ENCODE measurements around the gene SKI.

Gene SKI

DNA sequence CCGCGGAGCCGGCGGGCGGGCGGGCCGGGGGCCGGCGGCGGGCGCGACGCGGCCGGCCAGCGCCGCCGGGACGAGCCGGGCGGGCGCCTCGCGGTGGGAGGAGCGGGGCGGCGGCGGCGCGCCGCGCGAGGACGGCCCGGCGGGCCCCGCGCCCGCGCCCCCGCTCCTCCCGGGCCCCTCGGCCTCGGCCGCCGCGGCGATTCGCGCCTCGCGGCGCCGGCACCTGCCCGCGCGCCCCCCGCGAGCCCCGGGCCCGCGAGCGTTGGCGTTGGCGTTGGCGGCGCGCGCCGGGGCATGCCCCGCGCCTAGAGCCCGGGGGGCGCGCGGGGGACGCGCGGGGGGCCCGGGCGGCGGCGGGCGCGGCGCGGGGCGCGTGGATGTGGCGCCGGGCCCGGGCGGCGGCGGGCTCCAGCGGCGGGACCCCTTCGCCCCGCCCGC, at the start of gene SKI:
SKI (plus strand) TSS at position 163 of the 438 bp plus-strand sequence. CDS start 448 bp downstream, outside the sequence.
- no peak for DNase-seq

DNA sequence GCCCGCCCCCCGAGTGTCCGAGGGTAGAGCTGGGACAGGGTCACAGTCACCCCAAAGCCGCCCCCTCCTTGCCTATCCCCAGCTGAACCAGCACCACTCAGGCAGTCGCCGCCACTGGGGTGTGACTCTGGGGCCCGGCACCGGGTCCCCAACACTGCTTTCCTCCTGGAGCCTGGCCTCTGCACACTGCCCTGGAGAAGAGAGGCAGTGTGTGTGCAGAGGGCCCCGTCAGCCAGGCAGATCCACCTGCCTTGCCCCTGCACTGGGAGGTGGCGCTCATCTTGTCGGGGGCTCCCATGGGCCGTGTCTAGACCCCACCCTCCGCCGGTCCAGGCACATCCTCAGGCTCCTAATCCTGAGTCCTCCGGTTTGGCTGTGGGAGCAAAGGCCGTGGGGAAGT, 49.2 kb upstream of the SKI start:
- DNase-seq = no peak

DNA sequence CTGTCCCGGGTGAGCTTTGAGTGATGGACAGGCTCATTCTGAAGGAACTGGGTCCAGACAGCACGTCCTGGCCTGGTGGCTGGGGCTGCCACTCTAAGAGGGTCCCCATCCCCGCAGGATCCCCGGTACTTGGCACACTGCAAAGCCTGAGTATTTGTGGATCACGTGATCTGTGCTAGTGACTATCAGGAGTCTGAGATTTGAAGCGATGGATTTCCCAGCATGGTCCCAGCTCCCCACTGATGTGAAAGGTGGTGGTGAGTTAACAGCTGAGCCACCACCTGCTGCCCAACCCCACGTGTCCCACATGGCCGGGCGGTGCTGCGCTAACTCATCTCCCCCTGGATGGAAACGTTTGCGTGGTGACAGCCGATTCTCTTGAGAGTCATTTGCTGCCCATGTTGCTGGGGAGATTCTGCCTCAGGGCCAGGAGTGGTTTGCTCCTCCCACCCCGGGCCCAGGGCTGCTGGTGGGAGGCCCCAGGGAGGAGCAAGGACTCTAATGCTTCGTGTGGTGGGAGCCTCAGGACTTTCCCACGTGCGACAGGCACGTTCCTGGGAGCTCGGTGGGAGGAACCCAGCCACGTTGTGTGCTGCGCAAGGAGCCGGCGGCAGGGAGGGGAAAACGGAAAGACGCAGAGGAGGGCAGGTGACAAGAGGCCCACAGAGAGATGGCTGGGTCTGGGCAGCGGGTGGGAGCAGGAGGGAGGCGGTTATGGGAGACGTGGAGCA, 48.7 kb upstream of the SKI start:
- peak in 1 of 2 experiments; percentile 47 for DNase-seq

DNA sequence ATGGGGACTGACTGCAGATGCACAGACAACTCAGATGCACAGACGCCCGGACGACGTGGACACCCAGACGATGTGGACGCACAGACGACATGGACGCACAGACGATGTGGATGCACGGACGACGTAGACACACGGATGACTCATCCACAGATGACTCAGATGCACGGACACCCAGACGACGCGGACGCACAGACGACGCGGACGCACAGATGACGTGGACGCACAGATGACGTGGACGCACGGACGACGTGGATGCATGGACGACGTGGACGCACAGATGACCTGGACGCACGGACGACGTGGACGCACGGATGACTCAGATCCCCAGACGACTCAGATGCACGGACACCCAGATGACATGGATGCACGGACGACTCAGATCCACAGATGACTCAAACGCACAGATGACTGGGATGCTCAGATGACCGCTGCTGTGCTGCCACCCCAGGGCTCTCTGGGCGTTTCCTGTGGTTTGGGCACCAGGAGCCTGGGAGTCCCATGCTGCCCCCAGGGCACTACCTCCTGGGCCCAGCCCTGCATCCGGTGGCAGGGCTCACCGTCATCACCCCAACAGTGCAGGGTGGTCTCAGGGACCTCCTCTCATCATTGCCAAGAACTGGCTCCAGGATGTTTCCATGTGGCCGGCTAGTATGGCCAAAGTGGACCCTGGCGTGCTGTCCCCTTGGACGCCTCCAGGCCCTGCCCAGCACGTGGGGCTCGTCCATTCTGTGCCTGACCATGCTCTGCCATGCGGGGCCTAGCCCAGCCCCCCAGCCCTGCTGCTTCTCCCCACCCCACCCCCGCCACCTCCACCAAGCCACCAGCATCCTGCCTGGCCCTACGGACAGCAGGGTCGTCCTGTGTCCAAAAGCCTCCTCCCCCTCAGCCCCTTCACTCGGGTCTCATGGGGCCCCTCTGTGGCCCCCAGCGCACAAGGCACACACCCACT, 47.5 kb upstream of the SKI start:
- no peak for DNase-seq

DNA sequence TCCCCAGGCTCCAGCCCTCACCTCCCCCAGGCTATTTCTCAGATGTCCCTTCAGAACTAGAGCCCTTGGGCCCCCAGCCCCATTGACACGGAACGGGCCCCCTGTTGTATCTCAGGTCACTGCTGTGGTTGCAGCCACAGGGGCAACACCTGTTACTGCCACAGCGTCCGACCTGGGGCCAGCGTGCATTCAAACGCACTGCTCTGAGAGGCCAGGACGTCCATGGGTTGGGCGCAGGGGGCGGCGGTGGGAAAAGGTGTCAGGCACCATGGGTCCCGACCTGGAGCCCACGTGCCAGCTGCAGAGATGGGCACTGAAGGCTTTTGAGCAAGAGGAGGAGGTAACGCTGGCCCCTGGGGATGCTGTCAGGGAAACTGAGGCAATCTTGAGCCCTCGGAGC, 46.8 kb upstream of the SKI start:
- no peak for DNase-seq

DNA sequence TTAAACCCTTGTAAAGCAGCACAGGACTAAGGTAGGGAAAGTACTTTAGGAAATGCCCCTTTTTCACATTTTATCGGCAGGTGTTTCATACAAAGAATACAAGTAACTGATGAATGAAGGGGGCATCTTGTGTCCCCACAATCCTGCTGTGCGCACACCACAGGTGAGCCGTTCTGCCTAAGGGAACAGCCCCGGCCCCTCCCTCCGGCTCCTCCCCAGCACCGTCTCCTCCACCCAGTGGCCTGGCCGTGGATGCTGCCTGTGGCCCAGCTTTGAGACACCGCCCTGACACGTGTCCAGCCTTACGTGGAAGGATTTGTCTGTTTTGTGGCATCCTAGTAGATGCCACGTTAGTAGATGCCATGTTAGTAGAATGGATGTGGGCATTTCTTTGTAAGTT, 46.4 kb upstream of the SKI start:
- no peak for DNase-seq

DNA sequence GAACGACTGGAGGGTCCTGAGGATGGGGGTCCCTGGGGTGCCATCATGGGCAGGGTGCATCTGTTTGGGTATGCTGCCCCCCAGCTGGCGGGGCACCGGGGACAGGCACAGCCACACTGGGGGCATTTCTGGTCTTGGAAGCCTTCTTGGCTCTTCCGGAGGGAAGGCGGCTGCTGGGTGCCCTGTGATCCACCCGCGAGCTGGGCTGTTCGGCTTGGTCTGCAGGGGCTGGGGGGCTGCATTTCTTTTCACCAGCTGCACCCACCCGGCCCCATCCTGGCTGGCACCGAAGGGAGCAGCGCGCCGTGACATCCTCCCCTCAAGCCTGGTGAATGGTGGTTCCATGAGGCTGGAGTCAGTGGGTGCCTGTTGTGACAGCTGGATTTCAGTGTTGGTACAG, 45.7 kb upstream of the SKI start:
- DNase-seq = no peak

DNA sequence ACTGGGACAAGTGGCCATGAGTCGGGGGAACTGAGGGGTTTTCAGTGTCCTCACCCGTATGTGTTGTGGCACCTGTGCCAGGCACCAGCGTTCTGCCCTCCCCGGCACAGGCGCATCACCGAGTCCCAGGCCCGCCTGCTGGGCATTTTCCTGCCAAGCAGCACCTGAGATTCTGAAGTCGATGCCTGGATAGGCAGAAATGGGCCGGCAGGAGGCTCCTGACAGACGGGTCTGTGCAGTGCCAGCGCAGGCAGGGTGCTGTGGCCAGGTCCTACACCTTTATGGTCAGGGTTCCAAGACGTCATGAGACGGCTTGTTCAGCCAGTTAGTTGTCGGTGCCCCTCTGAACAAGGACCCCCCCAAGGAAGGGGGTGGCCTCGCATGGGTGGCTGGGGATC, 44.2 kb upstream of the SKI start:
- no peak for DNase-seq

DNA sequence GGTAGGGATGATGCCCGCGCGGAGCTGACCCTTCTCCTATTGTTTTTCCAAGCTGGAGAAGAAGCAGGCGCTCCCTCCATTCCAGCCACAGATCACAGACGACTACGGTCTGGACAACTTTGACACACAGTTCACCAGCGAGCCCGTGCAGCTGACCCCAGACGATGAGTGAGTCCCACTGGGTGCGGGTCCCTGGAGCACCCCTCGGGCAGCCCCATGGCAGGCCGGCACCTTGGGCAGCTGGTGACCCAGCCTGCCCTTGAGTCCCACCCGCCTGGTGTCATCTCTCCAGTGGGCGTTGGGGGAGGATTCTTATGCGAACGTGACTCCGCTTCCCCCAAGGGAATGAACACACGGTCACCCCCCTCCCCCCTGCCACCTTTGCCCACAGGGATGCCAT, 43.6 kb upstream of the SKI start:
- no peak for DNase-seq

DNA sequence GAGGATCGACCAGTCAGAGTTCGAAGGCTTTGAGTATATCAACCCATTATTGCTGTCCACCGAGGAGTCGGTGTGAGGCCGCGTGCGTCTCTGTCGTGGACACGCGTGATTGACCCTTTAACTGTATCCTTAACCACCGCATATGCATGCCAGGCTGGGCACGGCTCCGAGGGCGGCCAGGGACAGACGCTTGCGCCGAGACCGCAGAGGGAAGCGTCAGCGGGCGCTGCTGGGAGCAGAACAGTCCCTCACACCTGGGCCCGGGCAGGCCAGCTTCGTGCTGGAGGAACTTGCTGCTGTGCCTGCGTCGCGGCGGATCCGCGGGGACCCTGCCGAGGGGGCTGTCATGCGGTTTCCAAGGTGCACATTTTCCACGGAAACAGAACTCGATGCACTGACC, 43.2 kb upstream of the SKI start:
- DNase-seq = no peak

DNA sequence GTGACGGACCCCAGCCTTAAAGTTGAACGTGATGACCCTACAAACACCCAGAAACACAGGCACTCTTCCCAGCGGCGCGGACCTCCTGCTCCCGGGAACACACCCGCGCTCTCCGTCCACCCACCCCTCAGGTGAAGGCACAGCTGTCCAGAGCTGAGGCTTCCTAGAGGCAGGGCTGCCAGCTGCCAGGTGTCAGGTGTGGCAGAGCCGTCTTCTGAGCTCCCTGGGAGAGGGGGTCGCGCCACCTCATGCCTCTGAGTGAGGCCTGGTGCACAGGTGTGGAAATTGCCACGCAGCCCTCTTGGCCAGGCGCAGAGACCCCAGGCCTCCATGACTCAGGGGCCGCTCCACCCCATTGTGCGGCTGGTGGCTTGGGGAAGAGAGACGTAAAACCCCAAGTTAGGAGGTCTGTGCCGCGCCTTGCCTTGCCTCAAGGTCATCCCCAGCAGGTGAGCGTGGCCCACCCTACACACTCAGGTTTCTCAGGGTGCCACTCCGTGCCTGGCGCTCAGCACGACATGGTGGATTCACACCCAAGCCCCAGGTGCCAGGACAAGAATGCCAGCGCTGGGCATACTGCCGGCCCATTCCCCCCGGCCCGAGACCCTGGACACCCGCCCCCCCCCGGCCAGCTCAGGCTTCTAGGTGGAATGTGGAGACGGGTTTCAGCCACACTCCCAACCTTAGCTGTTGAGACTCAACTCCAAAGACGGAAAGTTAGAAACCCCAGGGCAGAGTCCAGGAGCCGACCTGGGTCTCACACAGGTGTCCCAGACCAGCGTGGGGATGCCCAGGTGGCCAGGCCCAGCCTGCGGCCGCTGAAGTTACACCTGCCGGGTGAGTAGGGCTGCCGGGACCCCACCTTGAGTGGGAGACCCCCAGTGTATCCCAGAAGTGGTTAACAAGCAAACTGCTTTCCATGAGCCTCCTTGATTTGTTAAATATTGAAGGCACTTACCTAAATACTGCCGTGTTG, 42.0 kb upstream of the SKI start:
- DNase-seq = no peak

DNA sequence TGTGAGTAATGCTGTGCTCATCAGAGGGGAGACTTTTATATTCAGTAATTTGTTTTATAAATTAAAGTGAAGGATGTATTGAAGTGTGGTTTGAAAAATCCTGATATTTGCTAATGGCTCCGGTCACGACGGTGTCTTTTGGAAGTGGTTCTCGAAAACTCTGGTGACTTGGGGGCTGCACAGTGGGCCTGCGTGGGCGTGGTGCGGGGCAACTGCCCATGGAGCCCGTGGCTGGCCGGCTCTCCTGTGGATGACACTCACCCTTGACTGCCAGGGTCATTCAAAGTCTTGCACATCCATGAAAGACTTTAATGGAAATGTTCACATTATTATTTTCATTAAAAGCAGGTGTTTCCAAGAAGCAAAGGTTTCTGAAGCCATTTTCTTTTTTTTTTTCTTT, 41.2 kb upstream of the SKI start:
- no peak for DNase-seq

DNA sequence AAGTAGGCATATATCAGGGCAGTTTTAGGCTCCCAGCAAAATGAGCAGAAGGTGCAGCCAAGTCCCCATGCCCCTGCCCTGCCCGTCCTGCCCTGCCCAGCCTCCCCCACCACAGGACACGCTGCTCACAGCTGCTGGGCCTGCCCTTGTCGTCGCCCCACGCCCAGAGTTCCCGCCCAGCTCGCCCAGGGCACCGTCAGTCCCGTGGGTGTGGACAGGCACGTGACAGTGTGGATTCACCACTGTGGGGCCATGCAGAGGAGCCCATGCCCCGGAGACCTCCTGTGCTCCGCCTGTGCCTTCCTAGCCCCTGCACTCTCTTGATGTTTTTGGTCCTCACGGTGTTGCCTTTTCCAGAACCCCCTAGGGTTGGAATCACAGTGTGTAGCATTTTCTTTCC, 40.5 kb upstream of the SKI start:
- no peak for DNase-seq

DNA sequence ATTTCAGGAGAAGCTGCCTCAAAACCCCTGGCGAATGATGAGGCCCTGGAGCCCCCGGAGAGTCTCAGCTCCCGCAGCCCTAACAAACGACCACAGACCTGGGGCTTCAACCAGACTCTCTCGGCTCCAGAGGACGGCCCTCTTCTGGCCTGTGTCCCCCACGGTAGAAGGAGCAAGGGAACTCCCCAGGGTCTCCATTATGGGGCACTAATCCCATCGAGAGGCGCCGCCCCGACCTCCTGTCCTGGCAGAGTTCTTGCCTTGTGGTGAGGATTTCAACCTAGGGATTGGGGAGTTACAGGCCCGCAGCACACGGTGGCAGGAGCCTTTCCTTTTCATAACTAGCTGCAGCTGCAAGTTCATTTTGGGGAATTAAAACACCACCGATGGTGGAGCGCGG, 39.8 kb upstream of the SKI start:
- peak in 1 of 2 experiments; percentile 67 for DNase-seq

DNA sequence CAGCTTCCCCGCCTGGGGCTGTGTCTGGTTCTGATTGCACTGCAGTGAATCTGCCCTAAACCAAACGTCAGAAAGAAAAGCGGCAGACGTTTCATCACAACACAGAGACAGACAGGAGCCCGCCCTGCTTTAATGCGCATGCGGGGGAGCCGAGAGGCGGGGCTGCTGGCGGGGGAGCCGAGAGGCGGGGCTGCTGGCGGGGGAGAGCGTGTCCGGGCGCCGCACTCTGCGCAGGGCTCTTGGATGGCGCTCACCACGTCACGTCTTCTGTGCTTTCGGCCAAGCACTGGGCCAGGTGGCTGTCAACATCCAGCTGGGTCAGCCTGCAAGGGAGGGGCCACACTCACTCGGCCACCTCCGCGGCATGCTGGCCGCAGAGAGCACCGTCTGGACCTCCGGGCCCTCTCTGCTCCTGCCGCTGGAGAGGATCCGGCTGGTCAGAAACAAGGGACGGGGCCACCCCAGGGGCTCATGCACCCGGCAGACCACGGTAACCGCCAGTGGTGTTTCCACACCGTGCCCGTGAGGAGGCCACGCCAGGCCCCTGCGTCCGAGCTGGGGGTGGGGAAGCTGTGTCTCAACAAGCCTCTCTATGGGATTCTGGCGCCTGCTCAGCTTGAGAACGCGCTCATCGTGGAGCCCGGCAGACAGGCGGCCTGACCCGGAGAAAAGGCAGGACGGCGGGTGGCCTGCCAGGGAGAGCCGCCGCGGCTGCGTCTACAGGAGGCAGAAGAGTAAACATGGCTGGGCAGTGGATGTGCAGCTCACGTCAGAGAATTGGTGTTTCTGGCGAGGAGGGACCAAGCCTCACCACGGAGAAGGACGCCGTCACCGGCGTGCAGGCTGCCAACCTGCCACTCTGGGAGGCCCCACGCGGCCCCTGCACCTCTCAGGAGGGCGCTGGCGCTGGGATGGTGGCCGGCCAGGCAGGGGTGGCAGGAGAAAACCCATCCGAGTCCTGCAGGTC, 38.4 kb upstream of the SKI start:
- peak; percentile 80 to 92 for DNase-seq

DNA sequence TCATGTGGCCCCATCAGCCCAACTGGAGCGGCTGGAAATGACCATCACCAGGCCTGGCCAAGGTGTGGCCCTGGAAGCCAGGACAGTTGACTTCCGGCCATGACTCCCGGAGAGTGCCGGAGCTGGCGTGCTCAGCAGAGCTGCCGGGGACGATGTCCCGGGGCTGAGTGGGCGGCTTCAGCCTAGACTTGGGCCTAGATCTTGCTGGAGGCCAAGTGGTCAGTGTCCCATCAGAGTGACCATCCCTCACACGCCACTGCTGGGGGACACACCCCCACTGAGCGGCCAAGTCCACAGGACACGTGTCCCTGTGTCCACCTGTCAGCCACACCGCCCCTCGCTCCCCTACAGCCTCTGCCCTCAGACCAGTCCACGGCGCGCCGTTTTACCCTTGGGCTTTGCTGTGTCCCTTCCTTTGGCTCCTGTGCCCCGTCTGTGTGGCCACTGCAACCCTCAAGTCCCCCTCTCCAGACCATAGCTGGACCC, 37.6 kb upstream of the SKI start:
- no peak for DNase-seq

DNA sequence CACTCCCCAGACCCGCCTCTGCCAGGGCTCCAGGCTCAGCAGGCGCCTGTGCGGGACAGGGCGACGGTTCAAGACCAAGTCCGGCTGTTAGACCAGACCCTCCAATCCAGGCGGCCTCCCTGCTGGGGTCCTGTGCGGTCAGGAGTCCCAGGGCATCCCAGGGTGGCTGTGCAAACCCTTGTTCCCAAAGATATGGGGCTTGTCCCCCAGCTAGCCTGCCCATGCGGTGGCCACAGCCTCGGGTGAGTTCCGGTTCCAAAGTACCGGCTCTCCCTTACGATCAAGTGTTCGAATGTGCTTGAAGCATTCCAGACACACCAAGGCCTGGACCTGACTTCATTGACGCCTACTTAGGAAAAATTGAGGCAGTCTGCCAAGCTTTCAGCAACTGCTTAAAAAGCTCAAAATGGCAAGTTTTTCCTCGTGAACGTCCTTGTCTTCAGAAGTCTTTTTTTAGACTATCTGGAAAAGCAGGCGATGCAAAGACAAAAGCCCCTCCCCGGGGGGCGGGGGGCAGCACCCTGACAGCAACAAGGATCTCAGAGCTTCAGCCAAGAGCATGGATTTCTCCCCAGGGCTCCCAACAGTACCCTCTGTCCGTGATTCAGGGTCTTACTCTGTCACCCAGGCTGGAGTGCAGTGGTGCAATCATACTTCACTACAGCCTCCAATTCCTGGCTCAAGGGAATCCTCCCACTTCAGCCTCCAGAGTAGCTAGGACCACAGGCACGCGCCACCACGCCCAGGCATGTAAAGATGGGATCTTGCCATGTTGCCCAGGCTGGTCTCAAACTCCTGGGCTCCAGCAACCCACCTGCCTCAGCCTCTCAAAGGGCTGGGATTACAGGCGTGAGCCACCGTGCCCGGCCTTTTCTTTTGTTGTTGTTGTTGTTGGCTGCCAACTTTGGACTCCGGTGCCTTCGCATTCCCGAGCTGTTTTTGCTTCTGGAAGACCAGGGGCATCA, 35.8 kb upstream of the SKI start:
- no peak for DNase-seq

DNA sequence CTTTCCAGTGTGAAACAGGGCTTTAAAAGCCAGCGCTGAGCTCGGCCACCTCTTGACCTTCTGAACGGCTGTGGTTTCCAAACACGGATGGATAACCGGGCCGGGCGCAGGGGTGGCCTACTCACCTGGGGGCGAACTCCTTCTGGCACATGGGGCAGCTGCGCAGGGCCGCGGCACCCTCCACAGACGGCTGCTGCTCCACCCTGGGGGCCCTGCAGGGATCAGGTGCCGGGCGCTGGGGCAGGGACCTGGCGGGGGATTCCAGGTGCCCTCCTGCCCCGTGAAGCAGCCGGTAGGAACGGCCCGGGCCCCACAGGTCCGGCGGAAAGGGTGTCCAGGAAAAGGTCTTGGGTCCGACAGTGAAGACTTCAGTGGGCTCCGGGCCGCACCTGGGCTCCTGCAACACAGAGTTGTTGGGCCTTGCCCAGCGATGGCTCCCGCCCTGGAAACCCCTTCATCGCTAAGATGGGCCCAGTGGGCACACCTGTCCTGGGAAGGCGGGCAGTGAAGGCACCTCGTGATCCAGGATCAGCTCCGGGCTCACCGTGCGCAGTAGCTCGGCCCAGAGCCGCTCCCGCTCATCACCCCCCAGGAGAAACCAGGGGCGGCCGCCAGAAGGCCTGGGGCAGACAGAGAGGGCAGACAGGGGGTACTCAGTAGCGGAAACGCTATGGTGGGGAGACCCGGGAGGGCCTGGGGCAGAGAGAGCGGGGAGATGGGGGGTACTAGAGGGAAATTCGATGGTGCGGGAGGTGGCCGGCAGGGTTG, 34.4 kb upstream of the SKI start:
- DNase-seq = no peak

DNA sequence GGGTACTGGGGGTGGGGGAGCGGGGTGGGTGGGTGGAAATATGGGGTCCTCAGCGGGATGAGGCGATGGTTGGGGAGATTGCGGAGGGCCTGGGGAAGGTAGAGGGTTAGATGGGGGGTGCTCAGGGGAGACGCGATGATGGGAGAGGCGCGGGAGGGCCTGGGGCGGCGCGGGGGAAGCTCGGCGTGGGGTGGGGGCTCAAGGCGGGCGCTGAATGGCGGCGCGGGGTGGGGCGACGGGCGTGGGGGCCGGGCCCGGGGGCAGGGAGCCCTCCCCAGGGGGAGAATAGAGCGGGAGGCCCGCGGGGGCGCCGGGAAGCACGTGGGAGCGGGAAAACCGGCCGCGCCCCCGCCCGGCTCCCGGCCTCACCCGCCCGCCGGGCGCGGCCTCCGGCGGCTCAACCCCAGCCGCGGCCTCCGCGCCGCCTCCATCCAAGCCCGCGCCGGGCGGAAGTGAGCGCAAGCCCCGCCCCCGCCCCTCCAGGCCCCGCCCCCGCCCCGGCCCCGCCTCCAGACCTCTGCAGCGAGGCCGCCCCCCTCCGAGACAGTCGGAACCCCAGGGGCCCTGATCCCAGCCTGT, 33.7 kb upstream of the SKI start, which contains the start of gene FAAP20:
FAAP20 (minus strand) TSS at position 454 of the 579 bp plus-strand sequence; CDS start at position 431, 23 bp downstream.
- no peak for DNase-seq

All from NCI-H524 (cell line).